IMR-90 (cell line): ENCODE measurements around the gene MRPS9.

Experiments used
- BHLHE40 ChIP-seq: fragments of 150-350 bp; IDR thresholded peaks from 2 replicates; pipeline ENCODE4 v1.6.1; 2016; ENCODE audit warnings: mild to moderate bottlenecking, low read depth, low read length
- MAFK ChIP-seq: IDR thresholded peaks from 2 replicates; pipeline ENCODE4 v1.6.1; 2012; ENCODE audit warnings: low read depth, low read length, improper control_type of control experiment
- MAZ ChIP-seq: IDR thresholded peaks from 2 replicates; pipeline ENCODE4 v1.6.1; 2012; ENCODE audit warnings: low read depth, mild to moderate bottlenecking, low read length, improper control_type of control experiment, moderate library complexity, borderline replicate concordance
- MXI1 ChIP-seq: IDR thresholded peaks from 2 replicates; pipeline ENCODE4 v1.6.1; 2012; ENCODE audit warnings: low read depth, mild to moderate bottlenecking, low read length, moderate library complexity, borderline replicate concordance
- NFE2L2 ChIP-seq: fragments of 150-350 bp; IDR thresholded peaks from 2 replicates; pipeline ENCODE4 v1.6.1; 2016; ENCODE audit warnings: low read depth, mild to moderate bottlenecking, low read length
- POLR2A ChIP-seq: IDR thresholded peaks from 2 replicates; pipeline ENCODE4 v1.6.1; 2012; ENCODE audit warnings: mild to moderate bottlenecking, low read depth, low read length
- RAD21 ChIP-seq: IDR thresholded peaks from 2 replicates; pipeline ENCODE4 v1.6.1; 2012; ENCODE audit warnings: low read length, improper control_type of control experiment
- RFX5 ChIP-seq: IDR thresholded peaks from 2 replicates; pipeline ENCODE4 v1.8.0; 2012; ENCODE audit warnings: low read depth, mild to moderate bottlenecking, low read length, moderate library complexity
- SMC3 ChIP-seq: fragments of 150-350 bp; IDR thresholded peaks from 2 replicates; pipeline ENCODE4 v1.6.1; 2016; ENCODE audit warnings: low read depth, mild to moderate bottlenecking, antibody characterized with exemption, low read length, moderate library complexity
- TF ChIP-seq, protein P1 (sequence below): conservative IDR thresholded peaks from 2 replicates; pipeline ENCODE4 v1.5.1; 2012; ENCODE audit warnings: mild to moderate bottlenecking, low read depth, low read length, improper control_type of control experiment
- TF ChIP-seq, protein P2 (sequence below): fragments of 150-350 bp; IDR thresholded peaks from 2 replicates; pipeline ENCODE4 v1.6.1; 2016; ENCODE audit warnings: low read depth, mild to moderate bottlenecking, low read length, moderate library complexity, borderline replicate concordance

DNA sequence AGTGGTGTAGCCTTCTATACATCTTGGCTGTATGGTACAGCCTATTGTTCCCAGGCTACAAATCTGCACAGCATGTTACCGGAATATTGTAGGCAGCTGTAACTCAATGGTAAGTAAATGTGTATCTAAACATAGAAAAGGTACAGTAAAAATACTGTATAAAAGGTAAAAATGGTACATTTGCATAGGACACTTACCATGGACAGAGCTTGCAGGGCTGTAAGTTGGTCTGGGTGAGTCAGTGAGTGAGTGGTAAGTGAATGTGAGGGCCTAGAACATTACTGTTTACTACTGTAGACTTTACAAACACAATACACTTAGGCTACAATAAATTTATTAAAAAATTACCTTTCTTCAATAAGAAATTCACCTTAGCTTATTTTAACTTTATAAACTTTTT lies 3.7 kb upstream of the MRPS9 start:
- TF ChIP-seq, protein P1, sequence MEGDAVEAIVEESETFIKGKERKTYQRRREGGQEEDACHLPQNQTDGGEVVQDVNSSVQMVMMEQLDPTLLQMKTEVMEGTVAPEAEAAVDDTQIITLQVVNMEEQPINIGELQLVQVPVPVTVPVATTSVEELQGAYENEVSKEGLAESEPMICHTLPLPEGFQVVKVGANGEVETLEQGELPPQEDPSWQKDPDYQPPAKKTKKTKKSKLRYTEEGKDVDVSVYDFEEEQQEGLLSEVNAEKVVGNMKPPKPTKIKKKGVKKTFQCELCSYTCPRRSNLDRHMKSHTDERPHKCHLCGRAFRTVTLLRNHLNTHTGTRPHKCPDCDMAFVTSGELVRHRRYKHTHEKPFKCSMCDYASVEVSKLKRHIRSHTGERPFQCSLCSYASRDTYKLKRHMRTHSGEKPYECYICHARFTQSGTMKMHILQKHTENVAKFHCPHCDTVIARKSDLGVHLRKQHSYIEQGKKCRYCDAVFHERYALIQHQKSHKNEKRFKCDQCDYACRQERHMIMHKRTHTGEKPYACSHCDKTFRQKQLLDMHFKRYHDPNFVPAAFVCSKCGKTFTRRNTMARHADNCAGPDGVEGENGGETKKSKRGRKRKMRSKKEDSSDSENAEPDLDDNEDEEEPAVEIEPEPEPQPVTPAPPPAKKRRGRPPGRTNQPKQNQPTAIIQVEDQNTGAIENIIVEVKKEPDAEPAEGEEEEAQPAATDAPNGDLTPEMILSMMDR = no peak
- TF ChIP-seq POLR2A (no peak), BHLHE40 (no peak), RAD21 (no peak), MAZ (no peak), MAFK (no peak), MXI1 (no peak), NFE2L2 (no peak), SMC3 (no peak), RFX5 (no peak)
- TF ChIP-seq, protein P2, sequence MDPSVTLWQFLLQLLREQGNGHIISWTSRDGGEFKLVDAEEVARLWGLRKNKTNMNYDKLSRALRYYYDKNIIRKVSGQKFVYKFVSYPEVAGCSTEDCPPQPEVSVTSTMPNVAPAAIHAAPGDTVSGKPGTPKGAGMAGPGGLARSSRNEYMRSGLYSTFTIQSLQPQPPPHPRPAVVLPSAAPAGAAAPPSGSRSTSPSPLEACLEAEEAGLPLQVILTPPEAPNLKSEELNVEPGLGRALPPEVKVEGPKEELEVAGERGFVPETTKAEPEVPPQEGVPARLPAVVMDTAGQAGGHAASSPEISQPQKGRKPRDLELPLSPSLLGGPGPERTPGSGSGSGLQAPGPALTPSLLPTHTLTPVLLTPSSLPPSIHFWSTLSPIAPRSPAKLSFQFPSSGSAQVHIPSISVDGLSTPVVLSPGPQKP = no peak
